GM23338 (cell line): Measurements from ENCODE around the gene MUC21. TPM values are rescaled to one million over a fixed set of nuclear protein-coding genes. Genes with fewer than 3 reads are reported as not detected.

Experiments
- ATAC-seq: fragments of 200-7000 bp; cut with Tn5 transposase; 3 replicates; pipeline ENCODE4 v1.9.1; 2020
- DNase-seq: peaks from one replicate; pipeline ENCODE4 v3.0.0-alpha.2; 2015; ENCODE audit warnings: low spot score
- H2AFZ ChIP-seq: fragments of 200-600 bp; sonication (generic); 2 replicates; pipeline ENCODE4 v1.8.0; 2016; ENCODE audit warnings: antibody characterized with exemption, mild to moderate bottlenecking, moderate library complexity
- H3F3A ChIP-seq: fragments of 200-600 bp; sonication (generic); replicated peaks from 2 replicates; pipeline ENCODE4 v1.8.0; 2017; ENCODE audit warnings: antibody characterized with exemption, mixed run types, low read depth
- H3K27ac ChIP-seq: fragments of 200-600 bp; sonication (generic); 2 replicates; pipeline ENCODE4 v1.6.1; 2016; ENCODE audit warnings: low read depth
- H3K27me3 ChIP-seq: fragments of 200-600 bp; sonication (generic); 2 replicates; pipeline ENCODE4 v1.8.0; 2016; ENCODE audit warnings: mild to moderate bottlenecking, mixed run types, moderate library complexity; ENCODE audit not compliant: insufficient read depth
- H3K36me3 ChIP-seq: fragments of 200-600 bp; sonication (generic); 2 replicates; pipeline ENCODE4 v1.8.0; 2016; ENCODE audit warnings: mild to moderate bottlenecking; ENCODE audit not compliant: insufficient read depth
- H3K4me1 ChIP-seq: fragments of 200-600 bp; sonication (generic); 2 replicates; pipeline ENCODE4 v1.8.0; 2016; ENCODE audit warnings: mild to moderate bottlenecking, moderate library complexity; ENCODE audit not compliant: insufficient read depth
- H3K4me2 ChIP-seq: fragments of 200-600 bp; sonication (generic); 2 replicates; pipeline ENCODE4 v1.7.1; 2017; ENCODE audit warnings: mixed run types
- H3K4me3 ChIP-seq: fragments of 200-600 bp; sonication (generic); 2 replicates; pipeline ENCODE4 v1.6.1; 2016; ENCODE audit warnings: mixed run types
- H3K79me2 ChIP-seq: fragments of 200-600 bp; sonication (generic); replicated peaks from 2 replicates; pipeline ENCODE4 v1.8.0; 2017; ENCODE audit warnings: mild to moderate bottlenecking; ENCODE audit not compliant: insufficient read depth
- H3K9me2 ChIP-seq: fragments of 200-600 bp; sonication (generic); 2 replicates; pipeline ENCODE4 v1.8.0; 2017; ENCODE audit not compliant: insufficient read depth
- H4K20me1 ChIP-seq: fragments of 200-600 bp; sonication (generic); replicated peaks from 2 replicates; pipeline ENCODE4 v1.8.0; 2017; ENCODE audit warnings: mild to moderate bottlenecking; ENCODE audit not compliant: insufficient read depth
- H3K27ac Mint-ChIP-seq: 2 replicates; pipeline ENCODE4 v1.8.0; 2020; ENCODE audit warnings: inconsistent platforms, mild to moderate bottlenecking, moderate library complexity, mixed read lengths
- H3K27me3 Mint-ChIP-seq: 3 replicates; pipeline ENCODE4 v1.8.0; 2022; ENCODE audit warnings: low read depth, mild to moderate bottlenecking, moderate library complexity, mixed read lengths, inconsistent platforms; ENCODE audit not compliant: insufficient read depth, poor library complexity
- H3K36me3 Mint-ChIP-seq: 3 replicates; pipeline ENCODE4 v1.8.0; 2021; ENCODE audit warnings: low read depth, mild to moderate bottlenecking, inconsistent platforms, moderate library complexity, mixed read lengths
- H3K4me1 Mint-ChIP-seq: 3 replicates; pipeline ENCODE4 v1.8.0; 2020; ENCODE audit warnings: mild to moderate bottlenecking, inconsistent platforms, mixed read lengths
- H3K4me3 Mint-ChIP-seq: 3 replicates; pipeline ENCODE4 v1.8.0; 2021; ENCODE audit warnings: moderate library complexity, mild to moderate bottlenecking, inconsistent platforms, mixed read lengths
- H3K9me3 Mint-ChIP-seq: 3 replicates; pipeline ENCODE4 v1.8.0; 2020; ENCODE audit warnings: moderate library complexity, mild to moderate bottlenecking, inconsistent platforms, mixed read lengths
- CREB1 ChIP-seq: fragments of 250-450 bp; sonication (Bioruptor Pico); IDR thresholded peaks from 2 replicates; pipeline ENCODE4 v1.5.0; 2020; ENCODE audit warnings: low read depth, mild to moderate bottlenecking, moderate library complexity
- CTCF ChIP-seq, 2 experiments: fragments of 200-600 bp in 1 of 2; sonication (generic) in 1 of 2; conservative IDR thresholded peaks; 2 replicates each; pipeline versions ENCODE4 v1.5.1 to v1.6.1; 2016 to 2017; ENCODE audit warnings: antibody characterized with exemption in 2 of 2, low read depth in 2 of 2, mild to moderate bottlenecking in 2 of 2, moderate library complexity in 1 of 2
- JUNB ChIP-seq: IDR thresholded peaks from one replicate; pipeline ENCODE4 v1.6.1; 2016; ENCODE audit warnings: antibody characterized with exemption; ENCODE audit not compliant: unreplicated experiment
- NANOG ChIP-seq: IDR thresholded peaks from 2 replicates; pipeline ENCODE4 v1.6.1; 2016; ENCODE audit warnings: antibody characterized with exemption, borderline replicate concordance
- POLR2AphosphoS5 ChIP-seq: IDR thresholded peaks from 2 replicates; pipeline ENCODE4 v1.6.1; 2016; ENCODE audit warnings: antibody characterized with exemption, low read depth
- REST ChIP-seq: IDR thresholded peaks from one replicate; pipeline ENCODE4 v1.6.1; 2018; ENCODE audit warnings: antibody characterized with exemption; ENCODE audit not compliant: unreplicated experiment
- STAT1 ChIP-seq: IDR thresholded peaks from one replicate; pipeline ENCODE4 v1.6.1; 2016; ENCODE audit warnings: antibody characterized with exemption; ENCODE audit not compliant: unreplicated experiment
- ZNF331 ChIP-seq: fragments of 250-450 bp; sonication (Bioruptor Pico); IDR thresholded peaks from 2 replicates; pipeline ENCODE4 v1.5.0; 2020; ENCODE audit warnings: low read depth, mild to moderate bottlenecking, moderate library complexity
- ZNF462 ChIP-seq: fragments of 250-450 bp; sonication (Bioruptor Pico); IDR thresholded peaks from 2 replicates; pipeline ENCODE4 v1.5.0; 2020; ENCODE audit warnings: mild to moderate bottlenecking, moderate library complexity
- polyA plus RNA-seq: library from polyadenylated mRNA; unstranded; fragments of >200 nt; fragmentation: Nextera tagmentation; extraction: Ambion mirVana; gene quantifications from 2 replicates; pipeline ENCODE4 v1.2.1, GENCODE V29; 2016
- total RNA-seq: library from RNA; depleted of rRNA; stranded (reverse); fragments of >200 nt; shearing (Covaris generic); gene quantifications from 2 replicates; pipeline ENCODE4 v1.2.3, GENCODE V29; 2014

MUC21 gene
- total and polyA plus RNA-seq, 2 experiments from 2014 or later = not detected

GRCh38 chr6:31001281-31001888 is 17.9 kb downstream of the MUC21 start:
- H2AFZ ChIP-seq = no peak overlapping the region
- no peaks in the 10 kb centered on the region for H3K4me1 ChIP-seq
- no peak overlapping the region for H3K27ac ChIP-seq
- H3F3A ChIP-seq = no peaks in the 10 kb centered on the region
- DNase-seq = no peak
- Mint-ChIP-seq H3K36me3 (0 out of 3 replicates have a peak, but pooled peaks cover 3% of the 10 kb centered on the region), H3K4me1 (no peaks in the 10 kb centered on the region; the same call in 2 of the 3 replicates), H3K4me3 (no peak overlapping the region), H3K27ac (no peak overlapping the region), H3K9me3 (no peaks in the 10 kb centered on the region), H3K27me3 (peaks cover 4% of the 10 kb centered on the region)
- TF ChIP-seq ZNF462 (no peak), POLR2AphosphoS5 (no peak), ZNF331 (no peak), REST (no peak), STAT1 (no peak), NANOG (no peak), CREB1 (CRISPR knock-in tag) (no peak), CTCF (conservative IDR thresholded peaks at IDR 0.05; ENCODE audit: low read depth in 2 of 2) (no peak), JUNB (no peak)
- peaks cover 3% of the 10 kb centered on the region for H3K9me2 ChIP-seq
- H4K20me1 ChIP-seq = no peaks in the 10 kb centered on the region
- no peaks in the 10 kb centered on the region for H3K27me3 ChIP-seq
- no peaks in the 10 kb centered on the region for H3K79me2 ChIP-seq
- no peak for ATAC-seq
- H3K36me3 ChIP-seq = no peaks in the 10 kb centered on the region
- H3K4me3 ChIP-seq = no peak overlapping the region
- H3K4me2 ChIP-seq = no peak overlapping the region
